IMR-90 (cell line): Measurements from ENCODE around the gene NPB. TPM values are rescaled to one million over a fixed set of nuclear protein-coding genes. Genes with fewer than 3 reads are reported as not detected.

Experiments
- ATAC-seq: fragments of 200-7000 bp; cut with Tn5 transposase; 2 replicates; pipeline ENCODE4 v1.9.1; 2020; ENCODE audit warnings: low read depth, mild to moderate bottlenecking, moderate library complexity
- BruUV-seq: library from RNA; stranded (reverse); fragments of 400-500 nt; replicated peaks from 2 replicates; lab custom pipeline; 2021; lab: Mats Ljungman, UMichigan
- CTCF ChIA-PET: fragments of 300-600 bp; formaldehyde crosslinking; extraction: SDS; loops from one replicate; lab custom pipeline; 2021; ENCODE audit warnings: antibody characterized with exemption; lab: Yijun Ruan, JAX
- POLR2A ChIA-PET: fragments of 300-600 bp; sonication (Branson Sonifier 250); formaldehyde crosslinking; loops from one replicate; lab custom pipeline; 2022; ENCODE audit warnings: antibody characterized with exemption; ENCODE audit not compliant: unreplicated experiment; lab: Charles Lee
- DNase-seq: peaks from one replicate; pipeline ENCODE4 v3.0.0; 2013
- H2AFZ ChIP-seq: replicated peaks from 2 replicates; pipeline ENCODE3; 2013; ENCODE audit warnings: low read length, mild to moderate bottlenecking; ENCODE audit not compliant: poor library complexity
- H2AK5ac ChIP-seq: 2 replicates; pipeline ENCODE4 v1.6.1; 2013; ENCODE audit warnings: low read depth, low read length, inconsistent platforms
- H2AK9ac ChIP-seq: replicated peaks from 2 replicates; pipeline ENCODE3; 2013; ENCODE audit warnings: mild to moderate bottlenecking, low read depth, low read length, moderate library complexity; ENCODE audit not compliant: poor library complexity
- H2BK120ac ChIP-seq: 2 replicates; pipeline ENCODE4 v1.6.1; 2013; ENCODE audit warnings: low read depth, low read length, inconsistent platforms
- H2BK15ac ChIP-seq: 3 replicates; pipeline ENCODE4 v1.6.1; 2013; ENCODE audit warnings: low read depth, low read length, inconsistent platforms
- H2BK20ac ChIP-seq: 2 replicates; pipeline ENCODE4 v1.6.1; 2013; ENCODE audit warnings: low read depth, mild to moderate bottlenecking, inconsistent platforms, low read length, moderate library complexity
- H2BK5ac ChIP-seq: 2 replicates; pipeline ENCODE4 v1.6.1; 2013; ENCODE audit warnings: mild to moderate bottlenecking, low read depth, low read length, inconsistent platforms; ENCODE audit not compliant: poor library complexity, severe bottlenecking
- H3K14ac ChIP-seq: replicated peaks from 2 replicates; pipeline ENCODE4 v1.6.1; 2013; ENCODE audit warnings: low read depth, low read length, inconsistent platforms
- H3K18ac ChIP-seq: 2 replicates; pipeline ENCODE4 v1.6.1; 2013; ENCODE audit warnings: low read depth, low read length, control low read depth
- H3K23ac ChIP-seq: 2 replicates; pipeline ENCODE4 v1.6.1; 2013; ENCODE audit warnings: low read depth, low read length, inconsistent platforms
- H3K27ac ChIP-seq: 2 replicates; pipeline ENCODE4 v1.5.1; 2013; ENCODE audit warnings: mild to moderate bottlenecking, control low read depth, low read length; ENCODE audit not compliant: insufficient read depth
- H3K27me3 ChIP-seq: 2 replicates; pipeline ENCODE4 v1.6.1; 2013; ENCODE audit warnings: low read length; ENCODE audit not compliant: control insufficient read depth, insufficient read depth
- H3K36me3 ChIP-seq: 2 replicates; pipeline ENCODE4 v1.6.1; 2013; ENCODE audit warnings: low read length, mixed read lengths; ENCODE audit not compliant: control insufficient read depth, insufficient read depth
- H3K4ac ChIP-seq: 2 replicates; pipeline ENCODE4 v1.6.1; 2013; ENCODE audit warnings: low read depth, low read length, inconsistent platforms
- H3K4me1 ChIP-seq: 2 replicates; pipeline ENCODE4 v1.6.1; 2013; ENCODE audit warnings: low read length, mixed read lengths; ENCODE audit not compliant: control insufficient read depth, insufficient read depth
- H3K4me2 ChIP-seq: 2 replicates; pipeline ENCODE4 v1.6.1; 2013; ENCODE audit warnings: low read depth, mild to moderate bottlenecking, control low read depth, low read length, moderate library complexity
- H3K4me3 ChIP-seq: 2 replicates; pipeline ENCODE4 v1.5.1; 2013; ENCODE audit warnings: low read depth, mild to moderate bottlenecking, control low read depth, low read length, moderate library complexity; ENCODE audit not compliant: insufficient read depth
- H3K56ac ChIP-seq: 2 replicates; pipeline ENCODE4 v1.6.1; 2013; ENCODE audit warnings: low read length, inconsistent platforms; ENCODE audit not compliant: insufficient read depth; ENCODE audit errors: extremely low read depth
- H3K79me1 ChIP-seq, 2 experiments: 2 replicates each; pipeline ENCODE4 v1.6.1; 2013; ENCODE audit warnings: low read length in 2 of 2, inconsistent platforms in 1 of 2, low read depth in 1 of 2
- H3K9ac ChIP-seq: 2 replicates; pipeline ENCODE4 v1.6.1; 2013; ENCODE audit warnings: low read depth, low read length, control low read depth
- H3K9me1 ChIP-seq: 2 replicates; pipeline ENCODE4 v1.6.1; 2013; ENCODE audit warnings: low read length, inconsistent platforms; ENCODE audit not compliant: insufficient read depth
- H3K9me3 ChIP-seq: 2 replicates; pipeline ENCODE4 v1.6.1; 2013; ENCODE audit warnings: low read length; ENCODE audit not compliant: control insufficient read depth, insufficient read depth
- H4K20me1 ChIP-seq: 2 replicates; pipeline ENCODE4 v1.6.1; 2013; ENCODE audit warnings: low read length, inconsistent platforms; ENCODE audit not compliant: insufficient read depth
- H4K5ac ChIP-seq: 2 replicates; pipeline ENCODE4 v1.6.1; 2013; ENCODE audit warnings: mild to moderate bottlenecking, low read depth, low read length, control low read depth
- H4K8ac ChIP-seq, 2 experiments: 2 replicates each; pipeline ENCODE4 v1.6.1; 2013; ENCODE audit warnings: low read depth in 2 of 2, low read length in 2 of 2, control low read depth in 1 of 2, inconsistent platforms in 1 of 2
- H4K91ac ChIP-seq: 2 replicates; pipeline ENCODE4 v1.6.1; 2013; ENCODE audit warnings: low read depth, low read length, inconsistent platforms; ENCODE audit not compliant: insufficient read depth
- BHLHE40 ChIP-seq: fragments of 150-350 bp; IDR thresholded peaks from 2 replicates; pipeline ENCODE4 v1.6.1; 2016; ENCODE audit warnings: mild to moderate bottlenecking, low read depth, low read length
- CEBPB ChIP-seq: IDR thresholded peaks from 2 replicates; pipeline ENCODE4 v1.6.1; 2012; ENCODE audit warnings: low read depth, low read length, improper control_type of control experiment
- CHD1 ChIP-seq: IDR thresholded peaks from 2 replicates; pipeline ENCODE4 v1.6.1; 2012; ENCODE audit warnings: low read depth, low read length, improper control_type of control experiment
- CTCF ChIP-seq: conservative IDR thresholded peaks from 2 replicates; pipeline ENCODE4 v1.5.1; 2012; ENCODE audit warnings: mild to moderate bottlenecking, low read depth, low read length, improper control_type of control experiment
- ELK1 ChIP-seq: fragments of 150-350 bp; IDR thresholded peaks from 2 replicates; pipeline ENCODE4 v1.6.1; 2016; ENCODE audit warnings: low read depth, mild to moderate bottlenecking, low read length, moderate library complexity, borderline replicate concordance
- MAFK ChIP-seq: IDR thresholded peaks from 2 replicates; pipeline ENCODE4 v1.6.1; 2012; ENCODE audit warnings: low read depth, low read length, improper control_type of control experiment
- MAZ ChIP-seq: IDR thresholded peaks from 2 replicates; pipeline ENCODE4 v1.6.1; 2012; ENCODE audit warnings: low read depth, mild to moderate bottlenecking, low read length, improper control_type of control experiment, moderate library complexity, borderline replicate concordance
- NFE2L2 ChIP-seq: fragments of 150-350 bp; IDR thresholded peaks from 2 replicates; pipeline ENCODE4 v1.6.1; 2016; ENCODE audit warnings: low read depth, mild to moderate bottlenecking, low read length
- POLR2A ChIP-seq: IDR thresholded peaks from 2 replicates; pipeline ENCODE4 v1.6.1; 2012; ENCODE audit warnings: mild to moderate bottlenecking, low read depth, low read length
- RAD21 ChIP-seq: IDR thresholded peaks from 2 replicates; pipeline ENCODE4 v1.6.1; 2012; ENCODE audit warnings: low read length, improper control_type of control experiment
- RCOR1 ChIP-seq: IDR thresholded peaks from 2 replicates; pipeline ENCODE4 v1.6.1; 2012; ENCODE audit warnings: mild to moderate bottlenecking, low read length, improper control_type of control experiment; ENCODE audit not compliant: insufficient replicate concordance
- RFX5 ChIP-seq: IDR thresholded peaks from 2 replicates; pipeline ENCODE4 v1.8.0; 2012; ENCODE audit warnings: low read depth, mild to moderate bottlenecking, low read length, moderate library complexity
- SMC3 ChIP-seq: fragments of 150-350 bp; IDR thresholded peaks from 2 replicates; pipeline ENCODE4 v1.6.1; 2016; ENCODE audit warnings: low read depth, mild to moderate bottlenecking, antibody characterized with exemption, low read length, moderate library complexity
- USF2 ChIP-seq: fragments of 150-350 bp; IDR thresholded peaks from 2 replicates; pipeline ENCODE4 v1.6.1; 2017; ENCODE audit warnings: mild to moderate bottlenecking, antibody characterized with exemption, low read length, low read depth
- WGBS, 2 experiments: methylation state at CpG; one replicate each; pipeline versions ENCODE4 v1.1.5 to v1.1.7; 2013; ENCODE audit warnings: missing lambda C conversion rate in 2 of 2; ENCODE audit not compliant: insufficient read length in 1 of 2; ENCODE audit errors: extremely low coverage in 2 of 2; 5-methylcytosine and 5-hydroxymethylcytosine counted together
- dilution Hi-C: fragments of 300-500 bp; cut with HindIII; formaldehyde crosslinking; loops from one replicate; pipeline ENCODE4 v1.14.3; 2018; ENCODE audit warnings: low sequenced_read_pairs; ENCODE audit not compliant: unreplicated experiment
- in situ Hi-C: fragments of 300-500 bp; cut with MboI; formaldehyde crosslinking; loops from 3 replicates; pipeline ENCODE4 v1.14.3; 2019; ENCODE audit warnings: low sequenced_read_pairs, inconsistent platforms, mixed read lengths
- intact Hi-C: fragments of 100-400 bp; cut with micrococcal nuclease; formaldehyde crosslinking; loops from 2 replicates; pipeline ENCODE4 v1.10.0; 2022
- polyA plus RNA-seq, 3 experiments: library from polyadenylated mRNA; depleted of rRNA; stranded (reverse); fragments of >200 nt; gene quantifications; 2 replicates each; pipeline ENCODE4 v1.2.3, GENCODE V29; 2012; ENCODE audit warnings: low replicate concordance in 1 of 3
- total RNA-seq: library from RNA; depleted of rRNA; stranded (reverse); fragments of >200 nt; gene quantifications from 2 replicates; pipeline ENCODE4 v1.2.3, GENCODE V29; 2012

The NPB gene
- total and polyA plus RNA-seq, 2 of the 4 experiments (the other 2 are of a cell fraction), result 0.51 TPM; not detected in 1

- ATAC-seq (no peak), DNase-seq (no peak)
- peaks cover 11% of the 10 kb centered on the region for H3K9me1 ChIP-seq
- no peak overlapping the region for H2BK20ac ChIP-seq
- H3K9me3 ChIP-seq, result no peaks in the 10 kb centered on the region
- no peak overlapping the region for H2AK5ac ChIP-seq
- H3K23ac ChIP-seq, result 0 out of 2 replicates have a peak overlapping the region, but pooled peaks have one; percentile 24
- H2BK5ac ChIP-seq, result no peak overlapping the region
- no peak overlapping the region for H3K9ac ChIP-seq
- ChIA-PET CTCF (no interaction called here), POLR2A (no interaction called here)
- no peak overlapping the region for H3K27ac ChIP-seq
- no peak overlapping the region for H3K56ac ChIP-seq
- H3K4me2 ChIP-seq, result no peak overlapping the region
- intact Hi-C loops (no loop called here), in situ Hi-C loops (no loop called here), dilution Hi-C loops (no loop called here)
- peaks cover 38% of the 10 kb centered on the region for H3K36me3 ChIP-seq
- H2BK15ac ChIP-seq, result no peak overlapping the region
- H3K4me3 ChIP-seq, result no peak overlapping the region
- H4K20me1 ChIP-seq, result peaks cover 48% of the 10 kb centered on the region
- no peak overlapping the region for H4K5ac ChIP-seq
- peak overlapping the region; percentile 70 for H2AK9ac ChIP-seq
- H3K79me1 ChIP-seq, result peaks cover 17 to 80% of the 10 kb centered on the region in 2 experiments; a peak in 3 of 4 replicates
- no peaks in the 10 kb centered on the region for H3K27me3 ChIP-seq
- no peak overlapping the region for H3K18ac ChIP-seq
- H3K14ac ChIP-seq, result no peak overlapping the region
- peaks cover 27% of the 10 kb centered on the region for H3K4me1 ChIP-seq
- no TSS peak for BruUV-seq
- peak overlapping the region; percentile 8 for H2AFZ ChIP-seq
- 81% methylated on average over 5 of the region's 9 CpGs; no CpG with 5 or more reads in 1 of the 2 experiments for WGBS, 2 experiments
- no peak overlapping the region for H3K4ac ChIP-seq
- H4K91ac ChIP-seq, result no peak overlapping the region
- no peak overlapping the region for H2BK120ac ChIP-seq
- H4K8ac ChIP-seq, result no peak overlapping the region
- TF ChIP-seq MAZ (no peak), ELK1 (no peak), RFX5 (no peak), RAD21 (no peak), CTCF (no peak), BHLHE40 (no peak), NFE2L2 (no peak), MAFK (no peak), SMC3 (no peak), RCOR1 (no peak), POLR2A (no peak), CEBPB (no peak), CHD1 (no peak), USF2 (no peak)
These were observed 37.9 kb upstream of the NPB start for GRCh38 chr17:81863833-81864768.
